ENCODE results near the gene CAPN8.

Gene CAPN8

GRCh38 chr1:223556414-223557129 lies 108.9 kb downstream of the CAPN8 start:
- H4K20me1 ChIP-seq, result no peaks in the 10 kb centered on the region
- H3K9ac ChIP-seq, result no peak overlapping the region
- peaks cover 9% of the 10 kb centered on the region for H3K4me1 ChIP-seq
- peak overlapping the region; percentile 14; the same call in 1 of the 2 replicates for H3K4me2 ChIP-seq
- no peak overlapping the region for H3K4me3 ChIP-seq
- H3K27ac ChIP-seq, result no peak overlapping the region
- H3K9me3 ChIP-seq, result no peaks in the 10 kb centered on the region
- no peaks in the 10 kb centered on the region for H3K36me3 ChIP-seq
- no peak for TF ChIP-seq Cebpa-rat (IDR thresholded peaks at IDR 0.05)
- no peaks in the 10 kb centered on the region for H3K27me3 ChIP-seq

GRCh38 chr1:223553957-223554356 lies 111.5 kb downstream of the CAPN8 start:
- Histone ChIP-seq H3K36me3 (no peaks in the 10 kb centered on the region), H3K27ac (no peak overlapping the region), H3K4me2 (no peak overlapping the region), H3K4me3 (no peak overlapping the region), H3K9ac (no peak overlapping the region), H3K9me3 (no peaks in the 10 kb centered on the region), H3K4me1 (peaks cover 26% of the 10 kb centered on the region), H4K20me1 (no peaks in the 10 kb centered on the region), H3K27me3 (no peaks in the 10 kb centered on the region)
- TF ChIP-seq Cebpa-rat (IDR thresholded peaks at IDR 0.05), result no peak

GRCh38 chr1:223551610-223552009 lies 113.9 kb downstream of the CAPN8 start:
- Histone ChIP-seq H3K9me3 (no peaks in the 10 kb centered on the region), H3K9ac (no peak overlapping the region), H3K27me3 (no peaks in the 10 kb centered on the region), H3K27ac (no peak overlapping the region), H3K36me3 (no peaks in the 10 kb centered on the region), H3K4me2 (peak overlapping the region; percentile 25), H4K20me1 (no peaks in the 10 kb centered on the region), H3K4me1 (peaks cover 26% of the 10 kb centered on the region), H3K4me3 (no peak overlapping the region)
- TF ChIP-seq Cebpa-rat (IDR thresholded peaks at IDR 0.05), result no peak

- H3K36me3 ChIP-seq, result no peaks in the 10 kb centered on the region
- H3K4me3 ChIP-seq, result no peak overlapping the region
- no peak overlapping the region for H3K9ac ChIP-seq
- H4K20me1 ChIP-seq, result no peaks in the 10 kb centered on the region
- no peak for TF ChIP-seq Cebpa-rat (IDR thresholded peaks at IDR 0.05)
- no peaks in the 10 kb centered on the region for H3K27me3 ChIP-seq
- no peaks in the 10 kb centered on the region for H3K9me3 ChIP-seq
- H3K4me2 ChIP-seq, result no peak overlapping the region
- peaks cover 20% of the 10 kb centered on the region for H3K4me1 ChIP-seq
- H3K27ac ChIP-seq, result no peak overlapping the region
These were observed 115.8 kb downstream of the CAPN8 start for GRCh38 chr1:223549740-223550139.

GRCh38 chr1:223547316-223548114 lies 118.0 kb downstream of the CAPN8 start:
- Histone ChIP-seq H3K27ac (no peak overlapping the region), H3K4me1 (peaks cover 20% of the 10 kb centered on the region), H3K9me3 (no peaks in the 10 kb centered on the region), H3K4me2 (no peak overlapping the region), H3K4me3 (no peak overlapping the region), H3K9ac (no peak overlapping the region), H3K27me3 (no peaks in the 10 kb centered on the region), H3K36me3 (no peaks in the 10 kb centered on the region), H4K20me1 (no peaks in the 10 kb centered on the region)
- no peak for TF ChIP-seq Cebpa-rat (IDR thresholded peaks at IDR 0.05)

- Histone ChIP-seq H3K9ac (no peak overlapping the region), H3K4me3 (no peak overlapping the region), H3K27ac (no peak overlapping the region), H3K4me2 (no peak overlapping the region), H3K4me1 (peaks cover 5% of the 10 kb centered on the region), H4K20me1 (no peaks in the 10 kb centered on the region), H3K36me3 (no peaks in the 10 kb centered on the region), H3K9me3 (no peaks in the 10 kb centered on the region), H3K27me3 (no peaks in the 10 kb centered on the region)
- no peak for TF ChIP-seq Cebpa-rat (IDR thresholded peaks at IDR 0.05)
These were observed 120.2 kb downstream of the CAPN8 start for GRCh38 chr1:223545343-223545742.

- Histone ChIP-seq H3K36me3 (no peaks in the 10 kb centered on the region), H3K27me3 (no peaks in the 10 kb centered on the region), H3K9me3 (no peaks in the 10 kb centered on the region), H3K9ac (no peak overlapping the region), H3K4me2 (no peak overlapping the region), H3K4me1 (no peaks in the 10 kb centered on the region), H3K4me3 (no peak overlapping the region), H3K27ac (no peak overlapping the region), H4K20me1 (no peaks in the 10 kb centered on the region)
- no peak for TF ChIP-seq Cebpa-rat (IDR thresholded peaks at IDR 0.05)
These were observed 121.9 kb downstream of the CAPN8 start for GRCh38 chr1:223543560-223543959.

GRCh38 chr1:223542831-223543230 lies 122.7 kb downstream of the CAPN8 start:
- H3K36me3 ChIP-seq, result no peaks in the 10 kb centered on the region
- no peak overlapping the region for H3K9ac ChIP-seq
- no peak overlapping the region for H3K4me3 ChIP-seq
- no peak overlapping the region for H3K27ac ChIP-seq
- no peaks in the 10 kb centered on the region for H3K4me1 ChIP-seq
- no peak overlapping the region for H3K4me2 ChIP-seq
- no peaks in the 10 kb centered on the region for H3K27me3 ChIP-seq
- no peak for TF ChIP-seq Cebpa-rat (IDR thresholded peaks at IDR 0.05)
- H4K20me1 ChIP-seq, result no peaks in the 10 kb centered on the region
- H3K9me3 ChIP-seq, result no peaks in the 10 kb centered on the region

- Histone ChIP-seq H3K27me3 (no peaks in the 10 kb centered on the region), H3K9me3 (no peaks in the 10 kb centered on the region), H3K4me3 (no peak overlapping the region), H3K27ac (no peak overlapping the region), H3K9ac (no peak overlapping the region), H3K4me2 (no peak overlapping the region), H3K36me3 (no peaks in the 10 kb centered on the region), H3K4me1 (peaks cover 10% of the 10 kb centered on the region), H4K20me1 (no peaks in the 10 kb centered on the region)
- TF ChIP-seq Cebpa-rat (IDR thresholded peaks at IDR 0.05), result no peak
These were observed 124.9 kb downstream of the CAPN8 start for GRCh38 chr1:223540485-223541106.

GRCh38 chr1:223539750-223540149 lies 125.8 kb downstream of the CAPN8 start:
- Histone ChIP-seq H3K4me3 (no peak overlapping the region), H4K20me1 (no peaks in the 10 kb centered on the region), H3K36me3 (no peaks in the 10 kb centered on the region), H3K27me3 (no peaks in the 10 kb centered on the region), H3K4me2 (no peak overlapping the region), H3K9me3 (no peaks in the 10 kb centered on the region), H3K4me1 (peaks cover 18% of the 10 kb centered on the region), H3K9ac (no peak overlapping the region), H3K27ac (no peak overlapping the region)
- no peak for TF ChIP-seq Cebpa-rat (IDR thresholded peaks at IDR 0.05)
